H9 (cell line): ENCODE results near the gene CDK6. TPM values are rescaled to one million over a fixed set of nuclear protein-coding genes. Genes with fewer than 3 reads are reported as not detected.

Source experiments
- DNase-seq: peaks from one replicate; pipeline ENCODE4 v3.0.0-alpha.2; 2017
- H2AFZ ChIP-seq: one replicate; pipeline ENCODE4 v1.6.1; 2013; ENCODE audit warnings: mild to moderate bottlenecking, low read length, control low read depth, moderate library complexity
- H2AK5ac ChIP-seq: 2 replicates; pipeline ENCODE4 v1.6.1; 2013; ENCODE audit warnings: low read length, control low read depth, mixed read lengths; ENCODE audit not compliant: insufficient read length
- H2BK120ac ChIP-seq: one replicate; pipeline ENCODE4 v1.6.1; 2013; ENCODE audit warnings: low read depth, mild to moderate bottlenecking, low read length, control low read depth, inconsistent platforms; ENCODE audit not compliant: poor library complexity, severe bottlenecking
- H2BK12ac ChIP-seq: 2 replicates; pipeline ENCODE4 v1.6.1; 2013; ENCODE audit warnings: low read length, control low read depth, mixed read lengths, low read depth; ENCODE audit not compliant: insufficient read length
- H2BK15ac ChIP-seq: 2 replicates; pipeline ENCODE4 v1.6.1; 2013; ENCODE audit warnings: low read depth, low read length, control low read depth
- H2BK20ac ChIP-seq: one replicate; pipeline ENCODE4 v1.6.1; 2013; ENCODE audit warnings: low read depth, mild to moderate bottlenecking, low read length, control low read depth, inconsistent platforms; ENCODE audit not compliant: poor library complexity, severe bottlenecking
- H2BK5ac ChIP-seq: 2 replicates; pipeline ENCODE4 v1.6.1; 2013; ENCODE audit warnings: low read length, control low read depth, mixed read lengths; ENCODE audit not compliant: insufficient read length
- H3K14ac ChIP-seq: 2 replicates; pipeline ENCODE4 v1.6.1; 2013; ENCODE audit warnings: low read length, control low read depth; ENCODE audit not compliant: insufficient read depth
- H3K18ac ChIP-seq: 2 replicates; pipeline ENCODE4 v1.6.1; 2013; ENCODE audit warnings: low read depth, mild to moderate bottlenecking, mixed read lengths, low read length, control low read depth; ENCODE audit not compliant: insufficient read length
- H3K23ac ChIP-seq: 2 replicates; pipeline ENCODE4 v1.6.1; 2013; ENCODE audit warnings: low read length, control low read depth, mixed read lengths, low read depth; ENCODE audit not compliant: insufficient read length
- H3K23me2 ChIP-seq: 2 replicates; pipeline ENCODE4 v1.6.1; 2013; ENCODE audit warnings: low read depth, mild to moderate bottlenecking, mixed read lengths, low read length, control low read depth; ENCODE audit not compliant: insufficient read length, poor library complexity, severe bottlenecking
- H3K27ac ChIP-seq: 2 replicates; pipeline ENCODE4 v1.5.1; 2013; ENCODE audit warnings: low read length, control low read depth, mixed read lengths, low read depth; ENCODE audit not compliant: insufficient read length
- H3K27me3 ChIP-seq: 2 replicates; pipeline ENCODE4 v1.6.1; 2013; ENCODE audit warnings: low read length, control low read depth, inconsistent platforms; ENCODE audit not compliant: insufficient read depth
- H3K4ac ChIP-seq: 2 replicates; pipeline ENCODE4 v1.6.1; 2013; ENCODE audit warnings: low read depth, mild to moderate bottlenecking, control low read depth, inconsistent platforms, low read length, moderate library complexity
- H3K4me1 ChIP-seq: 2 replicates; pipeline ENCODE4 v1.6.1; 2013; ENCODE audit warnings: low read length, control low read depth, inconsistent platforms; ENCODE audit not compliant: insufficient read depth
- H3K4me2 ChIP-seq: 2 replicates; pipeline ENCODE4 v1.6.1; 2013; ENCODE audit warnings: low read length, control low read depth, mixed read lengths; ENCODE audit not compliant: insufficient read length, insufficient read depth
- H3K56ac ChIP-seq: 2 replicates; pipeline ENCODE4 v1.6.1; 2013; ENCODE audit warnings: low read depth, mild to moderate bottlenecking, mixed read lengths, low read length, control low read depth; ENCODE audit not compliant: insufficient read length
- H3K79me1 ChIP-seq: 2 replicates; pipeline ENCODE4 v1.6.1; 2013; ENCODE audit warnings: low read depth, mild to moderate bottlenecking, moderate library complexity, low read length, control low read depth, inconsistent platforms; ENCODE audit not compliant: insufficient read depth, poor library complexity, severe bottlenecking
- H3K79me2 ChIP-seq: 2 replicates; pipeline ENCODE4 v1.6.1; 2013; ENCODE audit warnings: low read length, control low read depth, inconsistent platforms; ENCODE audit not compliant: insufficient read depth
- H3K9ac ChIP-seq: 2 replicates; pipeline ENCODE4 v1.6.1; 2013; ENCODE audit warnings: low read length, control low read depth, mixed read lengths; ENCODE audit not compliant: insufficient read length; ENCODE audit errors: extremely low read depth
- H3K9me3 ChIP-seq: one replicate; pipeline ENCODE4 v1.6.1; 2013; ENCODE audit warnings: low read depth, low read length, inconsistent platforms; ENCODE audit not compliant: control insufficient read depth
- H3T11ph ChIP-seq: one replicate; pipeline ENCODE4 v1.6.1; 2013; ENCODE audit warnings: mild to moderate bottlenecking, low read length, control low read depth, inconsistent platforms
- H4K20me1 ChIP-seq: one replicate; pipeline ENCODE4 v1.6.1; 2013; ENCODE audit not compliant: control insufficient read depth, insufficient read length, insufficient read depth
- H4K5ac ChIP-seq: 2 replicates; pipeline ENCODE4 v1.6.1; 2013; ENCODE audit warnings: low read depth, mild to moderate bottlenecking, mixed read lengths, low read length, control low read depth; ENCODE audit not compliant: insufficient read length
- H4K8ac ChIP-seq: replicated peaks from 2 replicates; pipeline ENCODE4 v1.6.1; 2013; ENCODE audit warnings: low read length, control low read depth, mixed read lengths, low read depth; ENCODE audit not compliant: insufficient read length
- H4K91ac ChIP-seq: 2 replicates; pipeline ENCODE4 v1.6.1; 2013; ENCODE audit warnings: low read depth, mild to moderate bottlenecking, moderate library complexity, mixed read lengths, low read length, control low read depth; ENCODE audit not compliant: insufficient read length
- H3K27ac Mint-ChIP-seq, 3 experiments: 2 replicates in 2 of 3; 3 replicates in 1 of 3; pipeline ENCODE4 v1.8.0; 2020 to 2021; ENCODE audit warnings: mixed read lengths in 3 of 3, mild to moderate bottlenecking in 1 of 3, moderate library complexity in 1 of 3
- H3K27me3 Mint-ChIP-seq: 2 replicates; pipeline ENCODE4 v1.8.0; 2021; ENCODE audit warnings: low read depth, mild to moderate bottlenecking, moderate library complexity, mixed read lengths
- H3K36me3 Mint-ChIP-seq, 3 experiments: 2 replicates in 2 of 3; 3 replicates in 1 of 3; pipeline ENCODE4 v1.8.0; 2020 to 2021; ENCODE audit warnings: low read depth in 3 of 3, mixed read lengths in 3 of 3; ENCODE audit not compliant: insufficient read depth in 1 of 3
- H3K4me1 Mint-ChIP-seq, 2 experiments: 2 replicates each; pipeline ENCODE4 v1.8.0; 2020; ENCODE audit warnings: mixed read lengths in 2 of 2
- H3K4me3 Mint-ChIP-seq, 2 experiments: 2 replicates in 1 of 2; 3 replicates in 1 of 2; pipeline ENCODE4 v1.8.0; 2020 to 2021; ENCODE audit warnings: mild to moderate bottlenecking in 2 of 2, mixed read lengths in 2 of 2, moderate library complexity in 1 of 2
- H3K9me3 Mint-ChIP-seq, 2 experiments: 2 replicates in 1 of 2; 3 replicates in 1 of 2; pipeline ENCODE4 v1.8.0; 2020; ENCODE audit warnings: mild to moderate bottlenecking in 2 of 2, mixed read lengths in 2 of 2, moderate library complexity in 1 of 2
- CTCF ChIP-seq: fragments of 200-600 bp; sonication (generic); conservative IDR thresholded peaks from 3 replicates; pipeline ENCODE4 v1.8.0; 2021; ENCODE audit warnings: antibody characterized with exemption, mild to moderate bottlenecking
- WGBS: extraction: QIAGEN DNeasy Blood & Tissue Kit; methylation state at CpG from one replicate; pipeline ENCODE4 v1.1.7; 2013; ENCODE audit warnings: missing lambda C conversion rate, low lambda C conversion rate, mixed read lengths; ENCODE audit not compliant: insufficient read length; ENCODE audit errors: extremely low coverage; 5-methylcytosine and 5-hydroxymethylcytosine counted together
- total RNA-seq: library from RNA; stranded (reverse); gene quantifications from 2 replicates; pipeline ENCODE4 v1.2.1, GENCODE V29; 2021

The CDK6 gene
- total RNA-seq, 1 experiment from 2014 or later, result 30.0 TPM

DNA sequence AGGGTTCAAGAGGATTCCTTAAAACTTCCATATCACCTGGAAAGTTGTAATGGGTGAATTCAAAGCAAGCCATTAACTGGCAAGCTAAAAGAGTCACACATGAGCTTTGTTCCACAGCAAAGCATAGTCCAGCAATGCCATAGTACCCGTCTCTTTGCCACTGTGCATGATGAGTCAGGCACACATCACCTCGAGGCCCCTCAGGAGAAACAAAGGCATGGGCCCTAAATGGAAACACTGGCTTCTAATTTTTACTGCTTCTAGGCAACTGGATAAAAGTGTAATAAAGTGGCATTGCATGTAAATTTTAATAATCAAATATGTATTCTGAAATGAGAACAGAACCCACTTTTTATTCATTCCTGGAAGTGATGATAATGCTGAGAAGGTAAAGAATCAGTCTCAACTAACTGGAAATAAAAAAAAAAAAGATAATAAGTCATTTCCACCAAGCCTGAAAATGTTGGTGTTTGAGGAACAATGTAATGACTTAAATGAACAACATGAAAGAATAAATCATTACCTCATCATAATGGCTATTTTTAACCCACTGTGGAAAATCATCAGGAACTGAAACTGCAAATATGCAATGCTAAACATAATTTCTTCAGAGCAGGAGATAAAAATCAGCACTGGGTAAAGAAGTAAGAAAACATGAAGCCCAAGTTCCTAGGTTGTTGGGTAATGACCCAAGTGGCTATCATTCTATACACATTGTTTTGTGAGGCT, 104.9 kb downstream of the CDK6 start:
- H3K23me2 ChIP-seq, result no peaks in the 10 kb centered on the region
- no peak overlapping the region for H3K9ac ChIP-seq
- H4K8ac ChIP-seq, result no peak overlapping the region
- no peak overlapping the region for H3K14ac ChIP-seq
- no peak overlapping the region for H2BK5ac ChIP-seq
- DNase-seq, result no peak
- no peak overlapping the region for H3K18ac ChIP-seq
- H3K27ac Mint-ChIP-seq, result no peak overlapping the region
- no peak overlapping the region for H2AK5ac ChIP-seq
- no peaks in the 10 kb centered on the region for H3K4me1 ChIP-seq
- H3K27ac ChIP-seq, result no peak overlapping the region
- H3K79me1 ChIP-seq, result no peaks in the 10 kb centered on the region
- no peak overlapping the region for H2AFZ ChIP-seq
- no peak overlapping the region for H2BK120ac ChIP-seq
- no peak overlapping the region for H3K23ac ChIP-seq
- peaks cover 2% of the 10 kb centered on the region for H3K27me3 Mint-ChIP-seq
- no peak overlapping the region for H4K5ac ChIP-seq
- H3K9me3 Mint-ChIP-seq, result no peaks in the 10 kb centered on the region
- no peaks in the 10 kb centered on the region for H3K36me3 Mint-ChIP-seq
- peaks cover 0 to 3% of the 10 kb centered on the region in 2 experiments; a peak in 1 of 4 replicates for H3K4me1 Mint-ChIP-seq
- no peaks in the 10 kb centered on the region for H3K9me3 ChIP-seq
- no peaks in the 10 kb centered on the region for H3K79me2 ChIP-seq
- H3K4ac ChIP-seq, result no peak overlapping the region
- H3K56ac ChIP-seq, result no peak overlapping the region
- no peak overlapping the region for H2BK12ac ChIP-seq
- H3K4me2 ChIP-seq, result no peak overlapping the region
- H3K27me3 ChIP-seq, result no peaks in the 10 kb centered on the region
- H4K20me1 ChIP-seq, result no peaks in the 10 kb centered on the region
- no peak overlapping the region for H3K4me3 Mint-ChIP-seq
- no peak for TF ChIP-seq CTCF
- no CpG with 5 or more reads among the region's 2 CpGs for WGBS
- no peak overlapping the region for H4K91ac ChIP-seq
- no peak overlapping the region for H2BK15ac ChIP-seq
- no peak overlapping the region for H3T11ph ChIP-seq
- H2BK20ac ChIP-seq, result no peak overlapping the region
